Measurements from ENCODE around the gene ANKFY1.

GRCh38 chr17:4174556-4174955, 89.2 kb downstream of the ANKFY1 start:
- TF ChIP-seq ZNF274 (IDR thresholded peaks at IDR 0.05; ENCODE audit: low read length) = no peak
- TF ChIP-seq ZNF274 (tag by site-specific recombination; IDR thresholded peaks at IDR 0.05; ENCODE audit: borderline replicate concordance) = no peak
- no peak for TF ChIP-seq SP2 (tag by site-specific recombination; IDR thresholded peaks at IDR 0.05)
- TF ChIP-seq RBAK (tag by site-specific recombination; IDR thresholded peaks at IDR 0.05) = no peak
- no peak for TF ChIP-seq CTCF (tag by site-specific recombination; IDR thresholded peaks at IDR 0.05)
- TF ChIP-seq ATF2 (tag by site-specific recombination; IDR thresholded peaks at IDR 0.05; ENCODE audit: low read depth) = no peak
- no peak for TF ChIP-seq ZNF785 (tag by site-specific recombination; IDR thresholded peaks at IDR 0.05)

Measured in HEK293 (cell line).